Mesodermal cell (in vitro differentiated cells): ENCODE data around the gene PLA2G4A.

Experiments used
- H3K27ac ChIP-seq: 2 replicates; pipeline ENCODE4 v1.7.0; 2013; ENCODE audit warnings: mild to moderate bottlenecking, low read depth, low read length, moderate library complexity; ENCODE audit not compliant: severe bottlenecking
- H3K36me3 ChIP-seq: 2 replicates; pipeline ENCODE4 v1.7.1; 2013; ENCODE audit warnings: mild to moderate bottlenecking, low read length, moderate library complexity; ENCODE audit not compliant: control insufficient read depth, insufficient read depth
- H3K4me1 ChIP-seq: one replicate; pipeline ENCODE4 v1.7.1; 2013; ENCODE audit warnings: mild to moderate bottlenecking, low read length; ENCODE audit not compliant: insufficient read depth, control insufficient read depth, poor library complexity, severe bottlenecking
- H3K4me3 ChIP-seq: 2 replicates; pipeline ENCODE4 v1.7.0; 2013; ENCODE audit warnings: low read length, control low read depth, mild to moderate bottlenecking; ENCODE audit not compliant: insufficient read depth, poor library complexity, severe bottlenecking; ENCODE audit errors: extremely low read depth
- H3K9me3 ChIP-seq: 2 replicates; pipeline ENCODE4 v1.7.1; 2013; ENCODE audit warnings: mild to moderate bottlenecking, low read length, moderate library complexity; ENCODE audit not compliant: control insufficient read depth
- WGBS, 2 experiments: methylation state at CpG; one replicate each; pipeline ENCODE4 v1.1.5; 2013; ENCODE audit warnings: missing lambda C conversion rate in 2 of 2; ENCODE audit not compliant: insufficient coverage in 2 of 2; 5-methylcytosine and 5-hydroxymethylcytosine counted together

The PLA2G4A gene

GRCh38 chr1:186896211-186896610 is 67.5 kb downstream of the PLA2G4A start:
- peak overlapping the region; percentile 55 for H3K27ac ChIP-seq
- no peaks in the 10 kb centered on the region for H3K36me3 ChIP-seq
- H3K9me3 ChIP-seq: no peaks in the 10 kb centered on the region
- no peak overlapping the region for H3K4me3 ChIP-seq
- H3K4me1 ChIP-seq: peaks cover 6% of the 10 kb centered on the region
- no CpG with 5 or more reads among the region's 1 CpG for WGBS, 2 experiments

DNA sequence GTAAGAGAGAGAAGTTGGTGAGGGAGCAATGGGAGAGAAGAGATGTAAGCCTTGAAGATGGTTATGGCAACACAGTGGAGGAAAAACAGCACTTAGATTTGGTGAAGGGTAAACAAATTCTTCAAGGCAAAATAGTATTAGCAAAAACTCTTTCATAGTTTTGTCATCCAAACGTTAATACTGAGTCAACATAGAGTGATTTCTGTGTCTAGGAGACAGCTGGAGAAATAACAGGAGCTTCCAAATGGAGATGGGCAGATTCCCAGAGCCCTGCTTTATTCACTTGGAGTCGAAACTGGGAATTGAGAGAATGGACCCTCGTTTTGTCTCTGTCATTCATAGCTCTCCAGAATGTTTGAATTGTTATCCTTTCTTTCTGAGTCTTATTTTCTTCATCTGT is 68.3 kb downstream of the PLA2G4A start:
- WGBS, 2 experiments: 90 to 100% methylated on average over 1 to 3 of the region's 3 CpGs
- H3K4me3 ChIP-seq: no peak overlapping the region
- H3K4me1 ChIP-seq: peaks cover 6% of the 10 kb centered on the region
- H3K36me3 ChIP-seq: no peaks in the 10 kb centered on the region
- no peak overlapping the region for H3K27ac ChIP-seq
- H3K9me3 ChIP-seq: no peaks in the 10 kb centered on the region

DNA sequence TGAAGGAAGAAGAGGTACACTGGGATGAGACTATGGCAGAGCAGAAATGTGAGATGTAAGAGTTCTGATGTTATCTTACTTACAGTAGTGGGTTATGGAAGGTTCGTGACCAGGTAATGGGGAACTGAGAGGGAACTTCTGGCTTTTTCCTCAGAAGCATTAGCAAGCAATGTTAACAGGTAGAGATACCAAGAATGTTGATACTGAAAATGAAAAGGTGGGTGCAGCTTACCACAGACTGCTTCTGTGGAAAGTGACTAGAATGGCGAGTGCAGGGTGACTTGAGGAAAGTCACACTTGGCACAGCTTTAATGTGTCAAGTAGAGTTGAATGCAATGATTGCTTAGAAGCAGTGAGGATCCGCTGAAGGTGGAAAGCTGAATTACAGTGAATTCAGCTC is 70.8 kb downstream of the PLA2G4A start:
- Histone ChIP-seq H3K4me1 (peaks cover 6% of the 10 kb centered on the region), H3K27ac (no peak overlapping the region), H3K4me3 (no peak overlapping the region), H3K36me3 (no peaks in the 10 kb centered on the region), H3K9me3 (no peaks in the 10 kb centered on the region)
- WGBS, 2 experiments: 90% methylated on average over 2 to 3 of the region's 3 CpGs

DNA sequence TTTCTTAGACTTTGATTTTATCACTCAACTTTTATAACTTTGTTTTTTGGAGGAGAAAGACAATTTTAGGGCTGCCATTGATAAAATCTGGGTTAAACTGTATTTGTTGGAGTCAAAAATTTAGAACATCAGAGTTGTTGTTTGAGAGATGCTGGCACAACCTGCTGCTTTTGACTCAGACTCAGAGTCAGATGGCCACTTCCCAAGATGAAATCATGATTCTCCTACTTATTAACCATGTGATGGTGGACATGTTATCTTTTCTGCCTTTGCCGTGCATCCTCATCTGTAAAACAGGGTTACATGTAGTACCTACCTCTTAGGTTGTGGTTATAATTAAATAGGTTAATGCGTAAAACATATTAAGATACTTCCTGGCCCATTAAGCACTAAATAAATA is 71.2 kb downstream of the PLA2G4A start:
- Histone ChIP-seq H3K4me1 (peaks cover 6% of the 10 kb centered on the region), H3K36me3 (no peaks in the 10 kb centered on the region), H3K4me3 (no peak overlapping the region), H3K27ac (no peak overlapping the region), H3K9me3 (no peaks in the 10 kb centered on the region)
- WGBS, 2 experiments: no CpG with 5 or more reads among the region's 2 CpGs

GRCh38 chr1:186900539-186901237 is 71.9 kb downstream of the PLA2G4A start:
- H3K4me3 ChIP-seq: no peak overlapping the region
- no peaks in the 10 kb centered on the region for H3K36me3 ChIP-seq
- peaks cover 6% of the 10 kb centered on the region for H3K4me1 ChIP-seq
- H3K27ac ChIP-seq: no peak overlapping the region
- H3K9me3 ChIP-seq: no peaks in the 10 kb centered on the region
- 85 to 88% methylated on average over 5 of the region's 5 CpGs for WGBS, 2 experiments

- H3K4me1 ChIP-seq: no peaks in the 10 kb centered on the region
- H3K36me3 ChIP-seq: no peaks in the 10 kb centered on the region
- H3K27ac ChIP-seq: no peak overlapping the region
- no peaks in the 10 kb centered on the region for H3K9me3 ChIP-seq
- H3K4me3 ChIP-seq: no peak overlapping the region
These were observed 72.9 kb downstream of the PLA2G4A start for GRCh38 chr1:186901631-186902030.

GRCh38 chr1:186903374-186904136 is 74.8 kb downstream of the PLA2G4A start:
- no peaks in the 10 kb centered on the region for H3K36me3 ChIP-seq
- H3K27ac ChIP-seq: no peak overlapping the region
- H3K9me3 ChIP-seq: no peaks in the 10 kb centered on the region
- H3K4me3 ChIP-seq: no peak overlapping the region
- WGBS, 2 experiments: 76 to 78% methylated on average over 3 to 5 of the region's 7 CpGs
- H3K4me1 ChIP-seq: no peaks in the 10 kb centered on the region

- WGBS, 2 experiments: 83 to 100% methylated on average over 2 of the region's 3 CpGs
- H3K4me1 ChIP-seq: no peaks in the 10 kb centered on the region
- no peak overlapping the region for H3K27ac ChIP-seq
- H3K4me3 ChIP-seq: no peak overlapping the region
- no peaks in the 10 kb centered on the region for H3K9me3 ChIP-seq
- no peaks in the 10 kb centered on the region for H3K36me3 ChIP-seq
These were observed 75.6 kb downstream of the PLA2G4A start for GRCh38 chr1:186904361-186904760.

GRCh38 chr1:186905561-186905960 is 76.8 kb downstream of the PLA2G4A start:
- WGBS, 2 experiments: no CpG with 5 or more reads among the region's 1 CpG

DNA sequence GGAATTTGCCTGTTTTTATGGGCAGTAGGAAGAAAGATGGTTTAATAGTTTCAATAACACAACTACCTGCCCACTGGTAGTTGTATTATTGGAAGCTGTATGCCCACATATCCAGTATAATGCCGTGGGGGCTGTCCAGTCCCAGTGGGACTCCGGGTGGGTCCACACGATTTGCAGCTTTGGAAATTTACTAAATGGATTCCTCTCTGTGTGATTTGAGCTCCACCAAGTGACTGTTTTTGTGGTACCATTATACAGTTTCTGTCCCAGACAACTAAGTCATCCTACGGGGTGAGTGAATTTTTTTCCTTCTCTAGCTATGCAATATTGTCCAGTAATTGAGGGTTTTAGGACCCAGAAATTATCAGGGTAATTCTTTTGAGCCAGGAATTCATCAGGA is 86.8 kb downstream of the PLA2G4A start:
- Histone ChIP-seq H3K27ac (no peak overlapping the region), H3K9me3 (no peaks in the 10 kb centered on the region), H3K4me1 (peaks cover 3% of the 10 kb centered on the region), H3K36me3 (no peaks in the 10 kb centered on the region), H3K4me3 (no peak overlapping the region)
- WGBS, 2 experiments: 82 to 93% methylated on average over 3 of the region's 4 CpGs

More at GRCh38 chr1:186905561-186905960, 76.8 kb downstream of the PLA2G4A start:
- Histone ChIP-seq H3K9me3 (no peaks in the 10 kb centered on the region), H3K4me1 (no peaks in the 10 kb centered on the region), H3K27ac (no peak overlapping the region), H3K36me3 (no peaks in the 10 kb centered on the region), H3K4me3 (no peak overlapping the region)
